Liver (tissue), 9 donors: ENCODE results near the gene STPG4. TPM values are rescaled to one million over a fixed set of nuclear protein-coding genes. Genes with fewer than 3 reads are reported as not detected.

Experiments
- DNase-seq: peaks from one replicate; pipeline ENCODE4 v3.0.0-alpha.2; 2017; ENCODE audit warnings: low spot score
- H3K27ac ChIP-seq, 2 donors: one replicate each; pipeline ENCODE4 v1.7.0; 2013; ENCODE audit warnings: inconsistent platforms in 2 of 2, low read length in 2 of 2, control low read depth in 1 of 2, low read depth in 1 of 2, mild to moderate bottlenecking in 1 of 2
- H3K27me3 ChIP-seq, 4 donors: one replicate each; pipeline versions ENCODE4 v1.6.1 to v1.7.0; 2013; ENCODE audit warnings: low read length in 3 of 4, inconsistent platforms in 1 of 4, mild to moderate bottlenecking in 1 of 4, moderate library complexity in 1 of 4; ENCODE audit not compliant: control insufficient read depth in 4 of 4, insufficient read depth in 4 of 4
- H3K36me3 ChIP-seq, 4 donors: one replicate each; pipeline versions ENCODE4 v1.6.1 to v1.7.0; 2013; ENCODE audit warnings: low read length in 3 of 4, mild to moderate bottlenecking in 3 of 4, low read depth in 1 of 4, moderate library complexity in 1 of 4; ENCODE audit not compliant: control insufficient read depth in 4 of 4, insufficient read depth in 3 of 4
- H3K4me1 ChIP-seq, 4 donors: one replicate each; pipeline versions ENCODE4 v1.6.1 to v1.7.0; 2013; ENCODE audit warnings: low read length in 3 of 4, mild to moderate bottlenecking in 3 of 4, moderate library complexity in 1 of 4; ENCODE audit not compliant: control insufficient read depth in 4 of 4, insufficient read depth in 4 of 4
- H3K4me3 ChIP-seq, 3 donors: one replicate each; pipeline versions ENCODE4 v1.6.1 to v1.7.0; 2013; ENCODE audit warnings: low read length in 3 of 3, control low read depth in 1 of 3, low read depth in 1 of 3, mild to moderate bottlenecking in 1 of 3
- H3K9ac ChIP-seq, 2 donors: one replicate each; pipeline ENCODE4 v1.7.0; 2013; ENCODE audit warnings: low read length in 2 of 2, mild to moderate bottlenecking in 2 of 2, moderate library complexity in 2 of 2, control low read depth in 1 of 2, low read depth in 1 of 2
- H3K9me3 ChIP-seq, 4 donors: one replicate each; pipeline versions ENCODE4 v1.6.1 to v1.7.0; 2013; ENCODE audit warnings: low read length in 3 of 4; ENCODE audit not compliant: control insufficient read depth in 4 of 4
- ATF3 ChIP-seq: IDR thresholded peaks from 2 replicates; pipeline ENCODE4 v1.6.1; 2016; ENCODE audit warnings: antibody characterized with exemption
- CTCF ChIP-seq: fragments of 150-350 bp; IDR thresholded peaks from 2 replicates; pipeline ENCODE4 v1.5.1; 2017; ENCODE audit warnings: improper control_type of control experiment, low read depth, low read length; ENCODE audit not compliant: missing input control
- EGR1 ChIP-seq, 2 donors: IDR thresholded peaks; 2 replicates each; pipeline ENCODE4 v1.6.1; 2016 to 2018; ENCODE audit warnings: antibody characterized with exemption in 2 of 2, low read depth in 2 of 2
- FOXA1 ChIP-seq: IDR thresholded peaks from 2 replicates; pipeline ENCODE4 v1.6.1; 2016; ENCODE audit warnings: antibody characterized with exemption
- FOXA2 ChIP-seq: IDR thresholded peaks from 2 replicates; pipeline ENCODE4 v1.6.1; 2016; ENCODE audit warnings: antibody characterized with exemption
- GABPA ChIP-seq, 2 donors: IDR thresholded peaks in 1 of 2; conservative IDR thresholded peaks in 1 of 2; 2 replicates each; pipeline ENCODE4 v1.6.1; 2016; ENCODE audit warnings: antibody characterized with exemption in 2 of 2, mild to moderate bottlenecking in 1 of 2, moderate library complexity in 1 of 2
- HNF4A ChIP-seq, 2 donors: conservative IDR thresholded peaks; 2 replicates each; pipeline ENCODE4 v1.6.1; 2016; ENCODE audit warnings: antibody characterized with exemption in 2 of 2, mild to moderate bottlenecking in 2 of 2
- HNF4G ChIP-seq: IDR thresholded peaks from 2 replicates; pipeline ENCODE4 v1.6.1; 2016; ENCODE audit warnings: antibody characterized with exemption
- JUND ChIP-seq, 2 donors: IDR thresholded peaks; 2 replicates each; pipeline ENCODE4 v1.6.1; 2016; ENCODE audit warnings: antibody characterized with exemption in 2 of 2
- NR2F2 ChIP-seq: IDR thresholded peaks from 2 replicates; pipeline ENCODE4 v1.6.1; 2016; ENCODE audit warnings: antibody characterized with exemption
- RAD21 ChIP-seq, 2 donors: IDR thresholded peaks; 2 replicates each; pipeline ENCODE4 v1.6.1; 2016; ENCODE audit warnings: antibody characterized with exemption in 2 of 2, mild to moderate bottlenecking in 2 of 2
- REST ChIP-seq: IDR thresholded peaks from 2 replicates; pipeline ENCODE4 v1.6.1; 2016; ENCODE audit warnings: antibody characterized with exemption, mild to moderate bottlenecking
- RXRA ChIP-seq, 2 donors: IDR thresholded peaks; 2 replicates each; pipeline ENCODE4 v1.6.1; 2017 to 2018; ENCODE audit warnings: antibody characterized with exemption in 2 of 2, mild to moderate bottlenecking in 1 of 2
- SP1 ChIP-seq: IDR thresholded peaks from 2 replicates; pipeline ENCODE4 v1.6.1; 2018; ENCODE audit warnings: antibody characterized with exemption, mild to moderate bottlenecking
- TAF1 ChIP-seq: conservative IDR thresholded peaks from 2 replicates; pipeline ENCODE4 v1.6.1; 2016; ENCODE audit warnings: antibody characterized with exemption, mild to moderate bottlenecking
- YY1 ChIP-seq: IDR thresholded peaks from 2 replicates; pipeline ENCODE4 v1.6.1; 2016; ENCODE audit warnings: antibody characterized with exemption, mild to moderate bottlenecking
- WGBS: extraction: QIAGEN DNeasy Blood & Tissue Kit; methylation state at CpG from one replicate; pipeline ENCODE4 v1.1.7; 2013; 5-methylcytosine and 5-hydroxymethylcytosine counted together
- polyA plus RNA-seq, 2 donors: library from polyadenylated mRNA; stranded (reverse) in 1 of 2; unstranded in 1 of 2; fragments of 200-250 nt in 1 of 2; fragments of >200 nt in 1 of 2; fragmentation: Nextera tagmentation in 1 of 2; extraction: Ambion mirVana in 1 of 2; gene quantifications; one replicate each; pipeline versions ENCODE4 v1.2.1 to v1.2.3, GENCODE V29; 2013 to 2015
- total RNA-seq, 2 donors: library from RNA; depleted of rRNA; stranded (reverse); fragments of >200 nt; gene quantifications; one replicate each; pipeline ENCODE4 v1.2.3, GENCODE V29; 2014
- TF ChIP-seq, protein P1 (sequence below): IDR thresholded peaks from 2 replicates; pipeline ENCODE4 v1.6.1; 2016; ENCODE audit warnings: antibody characterized with exemption
- TF ChIP-seq, protein P2 (sequence below): IDR thresholded peaks from 2 replicates; pipeline ENCODE4 v1.6.1; 2016; ENCODE audit warnings: antibody characterized with exemption
- donor health status: healthy.
- donor health status: healthy.
- donor health status: healthy.
- donor health status: healthy.
- donor health status: healthy.

Gene STPG4
- total and polyA plus RNA-seq, 4 donors = 0.25 TPM; not detected in 3

GRCh38 chr2:47072728-47073191 is 82.3 kb downstream of the STPG4 start (continued):
- TF ChIP-seq, protein P1, sequence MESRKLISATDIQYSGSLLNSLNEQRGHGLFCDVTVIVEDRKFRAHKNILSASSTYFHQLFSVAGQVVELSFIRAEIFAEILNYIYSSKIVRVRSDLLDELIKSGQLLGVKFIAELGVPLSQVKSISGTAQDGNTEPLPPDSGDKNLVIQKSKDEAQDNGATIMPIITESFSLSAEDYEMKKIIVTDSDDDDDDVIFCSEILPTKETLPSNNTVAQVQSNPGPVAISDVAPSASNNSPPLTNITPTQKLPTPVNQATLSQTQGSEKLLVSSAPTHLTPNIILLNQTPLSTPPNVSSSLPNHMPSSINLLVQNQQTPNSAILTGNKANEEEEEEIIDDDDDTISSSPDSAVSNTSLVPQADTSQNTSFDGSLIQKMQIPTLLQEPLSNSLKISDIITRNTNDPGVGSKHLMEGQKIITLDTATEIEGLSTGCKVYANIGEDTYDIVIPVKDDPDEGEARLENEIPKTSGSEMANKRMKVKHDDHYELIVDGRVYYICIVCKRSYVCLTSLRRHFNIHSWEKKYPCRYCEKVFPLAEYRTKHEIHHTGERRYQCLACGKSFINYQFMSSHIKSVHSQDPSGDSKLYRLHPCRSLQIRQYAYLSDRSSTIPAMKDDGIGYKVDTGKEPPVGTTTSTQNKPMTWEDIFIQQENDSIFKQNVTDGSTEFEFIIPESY = no peak

- no peak overlapping the region for H3K9ac ChIP-seq
Observed at GRCh38 chr2:47072018-47072691, 83.0 kb downstream of the STPG4 start.

More at GRCh38 chr2:47072018-47072691, 83.0 kb downstream of the STPG4 start:
- no peak overlapping the region for H3K4me3 ChIP-seq
- TF ChIP-seq FOXA2 (no peak), NR2F2 (peak; percentile 13), JUND (IDR thresholded peaks at IDR 0.05) (no peak), RAD21 (IDR thresholded peaks at IDR 0.05) (no peak), CTCF (peak; percentile 12), ATF3 (no peak), SP1 (peak; percentile 18), TAF1 (no peak), HNF4A (conservative IDR thresholded peaks at IDR 0.05) (no peak), REST (no peak), YY1 (no peak), GABPA (IDR thresholded peaks at IDR 0.05 in 1 of 2, conservative IDR thresholded peaks at IDR 0.05 in 1 of 2) (no peak), EGR1 (IDR thresholded peaks at IDR 0.05; ENCODE audit: low read depth in 2 of 2) (no peak), FOXA1 (no peak), RXRA (IDR thresholded peaks at IDR 0.05) (peak in 1 of 2 donors; percentile 40), HNF4G (no peak)
- TF ChIP-seq, protein P1 = no peak
- TF ChIP-seq, protein P2, sequence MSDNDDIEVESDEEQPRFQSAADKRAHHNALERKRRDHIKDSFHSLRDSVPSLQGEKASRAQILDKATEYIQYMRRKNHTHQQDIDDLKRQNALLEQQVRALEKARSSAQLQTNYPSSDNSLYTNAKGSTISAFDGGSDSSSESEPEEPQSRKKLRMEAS = no peak
- no peak for DNase-seq
- no peaks in the 10 kb centered on the region for H3K9me3 ChIP-seq
- peaks cover 0 to 4% (median 0%) of the 10 kb centered on the region in 4 donors for H3K36me3 ChIP-seq
- no peaks in the 10 kb centered on the region for H3K27me3 ChIP-seq
- 78% methylated on average over 28 of the region's 28 CpGs for WGBS
- H3K27ac ChIP-seq = peak overlapping the region; percentile 52 to 72
- H3K4me1 ChIP-seq = peaks cover 3 to 41% (median 18%) of the 10 kb centered on the region in 4 donors
